NCI-H1092 (cell line): ENCODE measurements around the gene DEXI.

Source experiments
- DNase-seq: peaks from one replicate; lab custom pipeline; 2025; lab: John Stamatoyannopoulos, UW

DEXI gene

GRCh38 chr16:10892782-10893318 lies 49.4 kb downstream of the DEXI start:
- DNase-seq = no peak

- DNase-seq = no peak
These were observed 52.4 kb downstream of the DEXI start for GRCh38 chr16:10889855-10890254.

- DNase-seq = no peak
These were observed 53.8 kb downstream of the DEXI start for GRCh38 chr16:10888320-10888937.

GRCh38 chr16:10885246-10885645 lies 57.0 kb downstream of the DEXI start:
- DNase-seq = no peak

GRCh38 chr16:10883004-10883403 lies 59.3 kb downstream of the DEXI start:
- DNase-seq = no peak

GRCh38 chr16:10881479-10882030 lies 60.7 kb downstream of the DEXI start:
- DNase-seq = no peak

- DNase-seq = no peak
These were observed 61.4 kb downstream of the DEXI start for GRCh38 chr16:10880594-10881452.

GRCh38 chr16:10879681-10880589 lies 62.3 kb downstream of the DEXI start:
- no peak for DNase-seq
